ENCODE results near the gene TEF.

The TEF gene

DNA sequence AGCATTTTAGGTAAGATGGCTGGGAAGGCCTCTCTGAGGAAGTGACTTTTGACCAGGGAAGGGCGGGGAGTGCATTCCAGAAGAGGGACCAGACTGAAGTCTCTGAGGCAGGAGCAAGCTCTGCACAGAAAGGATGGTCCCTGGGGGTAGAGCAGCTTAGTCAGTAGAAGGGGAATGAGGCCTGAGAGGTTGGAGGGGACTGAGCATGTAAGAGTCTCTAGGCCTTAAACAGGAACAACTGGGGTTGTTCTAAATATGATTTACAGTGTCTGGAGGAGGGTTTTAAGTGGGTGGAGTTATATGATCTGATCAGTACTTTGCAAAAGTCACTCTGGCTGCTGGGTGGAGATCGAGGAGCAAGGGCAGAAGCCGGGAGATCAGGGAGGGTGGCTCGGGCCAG lies 31.7 kb upstream of the TEF start:
- Histone ChIP-seq H3K27ac (ENCODE audit: low read depth, low read length) (no peak overlapping the region), H3K4me3 (ENCODE audit: insufficient read depth, low read length, poor library complexity, severe bottlenecking) (no peak overlapping the region), H3F3A (ENCODE audit: insufficient read depth) (no peaks in the 10 kb centered on the region), H4K20me1 (ENCODE audit: low read depth, low read length) (no peaks in the 10 kb centered on the region), H3K36me3 (ENCODE audit: low read length) (no peaks in the 10 kb centered on the region), H3K9ac (ENCODE audit: low read length) (no peak overlapping the region), H3K9me2 (replicated peaks; ENCODE audit: insufficient read depth, low read length) (no peaks in the 10 kb centered on the region), H2AFZ (ENCODE audit: low read depth, low read length, severe bottlenecking) (no peak overlapping the region), H3K4me2 (ENCODE audit: low read depth, low read length, poor library complexity, severe bottlenecking) (no peak overlapping the region), H3K79me2 (ENCODE audit: insufficient read depth, low read length) (no peaks in the 10 kb centered on the region), H3K27me3 (ENCODE audit: low read length) (no peaks in the 10 kb centered on the region), H3K9me3 (ENCODE audit: insufficient read depth, low read length) (no peaks in the 10 kb centered on the region)
- TF ChIP-seq, protein P1, sequence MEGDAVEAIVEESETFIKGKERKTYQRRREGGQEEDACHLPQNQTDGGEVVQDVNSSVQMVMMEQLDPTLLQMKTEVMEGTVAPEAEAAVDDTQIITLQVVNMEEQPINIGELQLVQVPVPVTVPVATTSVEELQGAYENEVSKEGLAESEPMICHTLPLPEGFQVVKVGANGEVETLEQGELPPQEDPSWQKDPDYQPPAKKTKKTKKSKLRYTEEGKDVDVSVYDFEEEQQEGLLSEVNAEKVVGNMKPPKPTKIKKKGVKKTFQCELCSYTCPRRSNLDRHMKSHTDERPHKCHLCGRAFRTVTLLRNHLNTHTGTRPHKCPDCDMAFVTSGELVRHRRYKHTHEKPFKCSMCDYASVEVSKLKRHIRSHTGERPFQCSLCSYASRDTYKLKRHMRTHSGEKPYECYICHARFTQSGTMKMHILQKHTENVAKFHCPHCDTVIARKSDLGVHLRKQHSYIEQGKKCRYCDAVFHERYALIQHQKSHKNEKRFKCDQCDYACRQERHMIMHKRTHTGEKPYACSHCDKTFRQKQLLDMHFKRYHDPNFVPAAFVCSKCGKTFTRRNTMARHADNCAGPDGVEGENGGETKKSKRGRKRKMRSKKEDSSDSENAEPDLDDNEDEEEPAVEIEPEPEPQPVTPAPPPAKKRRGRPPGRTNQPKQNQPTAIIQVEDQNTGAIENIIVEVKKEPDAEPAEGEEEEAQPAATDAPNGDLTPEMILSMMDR (IDR thresholded peaks at IDR 0.05; ENCODE audit: insufficient read depth, low read length, poor library complexity, severe bottlenecking) = no peak
- no peak for TF ChIP-seq EZH2phosphoT487 (conservative IDR thresholded peaks at IDR 0.05; ENCODE audit: low read length)

DNA sequence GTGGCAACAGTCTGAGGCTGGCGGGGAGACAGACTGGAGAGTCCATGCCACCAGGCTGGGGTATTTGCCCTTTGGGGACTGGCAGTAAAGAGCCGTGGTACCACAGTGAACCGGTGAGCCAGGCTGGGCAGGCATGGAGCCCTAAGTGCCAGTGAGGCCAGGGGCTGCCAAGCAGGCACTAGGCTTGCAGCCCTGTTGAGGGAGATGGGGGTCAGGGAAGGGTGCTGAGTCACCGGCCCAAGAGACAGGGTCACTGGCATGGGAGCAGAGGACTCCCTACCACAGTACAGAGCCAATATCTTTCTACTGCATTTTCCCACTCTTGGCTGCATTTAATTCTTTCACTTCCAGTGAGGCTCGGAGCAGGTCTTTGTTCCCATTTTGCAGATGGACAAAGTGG lies 30.7 kb upstream of the TEF start:
- no peaks in the 10 kb centered on the region for H3K9me3 ChIP-seq (ENCODE audit: insufficient read depth, low read length)
- no peak overlapping the region for H3K9ac ChIP-seq (ENCODE audit: low read length)
- H3K27me3 ChIP-seq (ENCODE audit: low read length) = no peaks in the 10 kb centered on the region
- no peaks in the 10 kb centered on the region for H3K79me2 ChIP-seq (ENCODE audit: insufficient read depth, low read length)
- TF ChIP-seq, protein P1 (IDR thresholded peaks at IDR 0.05; ENCODE audit: insufficient read depth, low read length, poor library complexity, severe bottlenecking) = no peak
- TF ChIP-seq EZH2phosphoT487 (conservative IDR thresholded peaks at IDR 0.05; ENCODE audit: low read length) = no peak
- no peaks in the 10 kb centered on the region for H3F3A ChIP-seq (ENCODE audit: insufficient read depth)
- H3K9me2 ChIP-seq (replicated peaks; ENCODE audit: insufficient read depth, low read length) = no peaks in the 10 kb centered on the region
- H4K20me1 ChIP-seq (ENCODE audit: low read depth, low read length) = no peaks in the 10 kb centered on the region
- H2AFZ ChIP-seq (ENCODE audit: low read depth, low read length, severe bottlenecking) = no peak overlapping the region
- no peak overlapping the region for H3K27ac ChIP-seq (ENCODE audit: low read depth, low read length)
- no peak overlapping the region for H3K4me3 ChIP-seq (ENCODE audit: insufficient read depth, low read length, poor library complexity, severe bottlenecking)
- no peak overlapping the region for H3K4me2 ChIP-seq (ENCODE audit: low read depth, low read length, poor library complexity, severe bottlenecking)
- no peaks in the 10 kb centered on the region for H3K36me3 ChIP-seq (ENCODE audit: low read length)

DNA sequence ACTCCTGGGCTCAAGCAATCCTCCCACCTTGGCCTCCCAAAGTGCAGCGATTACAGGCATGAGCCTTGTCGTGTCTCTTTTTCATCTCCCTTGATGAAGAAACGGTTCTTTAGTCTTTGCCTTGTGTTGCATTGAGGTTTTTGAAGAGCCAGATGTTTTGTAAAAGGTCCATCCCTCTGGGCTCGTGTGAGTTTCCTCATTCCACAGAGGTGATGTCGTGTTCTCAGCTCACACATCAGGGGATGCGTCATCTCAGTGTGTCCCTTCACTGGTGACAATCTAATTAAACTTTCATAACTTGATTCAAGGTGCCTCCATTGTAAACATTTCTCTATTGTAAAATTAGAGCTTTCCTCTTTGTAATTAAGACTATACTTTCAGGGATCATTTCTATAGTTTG lies 29.7 kb upstream of the TEF start:
- H4K20me1 ChIP-seq (ENCODE audit: low read depth, low read length) = no peaks in the 10 kb centered on the region
- no peak overlapping the region for H3K27ac ChIP-seq (ENCODE audit: low read depth, low read length)
- no peaks in the 10 kb centered on the region for H3K36me3 ChIP-seq (ENCODE audit: low read length)
- H3K9me3 ChIP-seq (ENCODE audit: insufficient read depth, low read length) = no peaks in the 10 kb centered on the region
- H3K4me2 ChIP-seq (ENCODE audit: low read depth, low read length, poor library complexity, severe bottlenecking) = no peak overlapping the region
- H3K9ac ChIP-seq (ENCODE audit: low read length) = no peak overlapping the region
- no peaks in the 10 kb centered on the region for H3K79me2 ChIP-seq (ENCODE audit: insufficient read depth, low read length)
- no peak overlapping the region for H3K4me3 ChIP-seq (ENCODE audit: insufficient read depth, low read length, poor library complexity, severe bottlenecking)
- no peak for TF ChIP-seq EZH2phosphoT487 (conservative IDR thresholded peaks at IDR 0.05; ENCODE audit: low read length)
- TF ChIP-seq, protein P1 (IDR thresholded peaks at IDR 0.05; ENCODE audit: insufficient read depth, low read length, poor library complexity, severe bottlenecking) = no peak
- H3K27me3 ChIP-seq (ENCODE audit: low read length) = no peaks in the 10 kb centered on the region
- H3K9me2 ChIP-seq (replicated peaks; ENCODE audit: insufficient read depth, low read length) = no peaks in the 10 kb centered on the region
- H2AFZ ChIP-seq (ENCODE audit: low read depth, low read length, severe bottlenecking) = no peak overlapping the region
- no peaks in the 10 kb centered on the region for H3F3A ChIP-seq (ENCODE audit: insufficient read depth)

Data from SU-DHL-6 (cell line).